HG03442 (cell line): Measurements from ENCODE around the gene PPM1L.

Experiments used
- ATAC-seq: cut with Tn5 transposase; IDR thresholded peaks from one replicate; pipeline ENCODE4 v1.9.1; 2021; ENCODE audit warnings: mild to moderate bottlenecking, moderate library complexity; ENCODE audit not compliant: unreplicated experiment

Gene PPM1L

GRCh38 chr3:160806686-160807085 lies 50.7 kb downstream of the PPM1L start:
- no peak for ATAC-seq

- no peak for ATAC-seq
These were observed 52.8 kb downstream of the PPM1L start for GRCh38 chr3:160808838-160809237.

- no peak for ATAC-seq
These were observed 53.4 kb downstream of the PPM1L start for GRCh38 chr3:160809453-160809852.

- no peak for ATAC-seq
These were observed 54.6 kb downstream of the PPM1L start for GRCh38 chr3:160810362-160811236.

- no peak for ATAC-seq
These were observed 55.2 kb downstream of the PPM1L start for GRCh38 chr3:160811237-160811548.

GRCh38 chr3:160812304-160812703 lies 56.3 kb downstream of the PPM1L start:
- peak; percentile 73 for ATAC-seq

- no peak for ATAC-seq
These were observed 59.2 kb downstream of the PPM1L start for GRCh38 chr3:160815280-160815679.

- no peak for ATAC-seq
These were observed 64.0 kb downstream of the PPM1L start for GRCh38 chr3:160820022-160820421.

- ATAC-seq: no peak
These were observed 64.4 kb downstream of the PPM1L start for GRCh38 chr3:160820430-160820829.

GRCh38 chr3:160822936-160823335 lies 66.9 kb downstream of the PPM1L start:
- ATAC-seq: no peak

GRCh38 chr3:160825311-160825800 lies 69.3 kb downstream of the PPM1L start:
- no peak for ATAC-seq

GRCh38 chr3:160826408-160826807 lies 70.4 kb downstream of the PPM1L start:
- no peak for ATAC-seq

- ATAC-seq: no peak
These were observed 71.0 kb downstream of the PPM1L start for GRCh38 chr3:160826991-160827390.

GRCh38 chr3:160827516-160827915 lies 71.5 kb downstream of the PPM1L start:
- ATAC-seq: no peak

GRCh38 chr3:160828880-160829279 lies 72.8 kb downstream of the PPM1L start:
- no peak for ATAC-seq

GRCh38 chr3:160829486-160830009 lies 73.5 kb downstream of the PPM1L start:
- no peak for ATAC-seq

GRCh38 chr3:160830796-160831195 lies 74.8 kb downstream of the PPM1L start:
- no peak for ATAC-seq

GRCh38 chr3:160831401-160831800 lies 75.4 kb downstream of the PPM1L start:
- ATAC-seq: no peak

GRCh38 chr3:160837394-160837980 lies 81.5 kb downstream of the PPM1L start:
- ATAC-seq: peak; percentile 57

- ATAC-seq: no peak
These were observed 84.6 kb downstream of the PPM1L start for GRCh38 chr3:160840590-160840989.

- ATAC-seq: no peak
These were observed 85.4 kb downstream of the PPM1L start for GRCh38 chr3:160841455-160841854.
